Measurements from ENCODE around the gene EPB41L3. TPM values are rescaled to one million over a fixed set of nuclear protein-coding genes. Genes with fewer than 3 reads are reported as not detected.

EPB41L3 gene
- total RNA-seq, 1 experiment from 2014 or later = not detected

DNA sequence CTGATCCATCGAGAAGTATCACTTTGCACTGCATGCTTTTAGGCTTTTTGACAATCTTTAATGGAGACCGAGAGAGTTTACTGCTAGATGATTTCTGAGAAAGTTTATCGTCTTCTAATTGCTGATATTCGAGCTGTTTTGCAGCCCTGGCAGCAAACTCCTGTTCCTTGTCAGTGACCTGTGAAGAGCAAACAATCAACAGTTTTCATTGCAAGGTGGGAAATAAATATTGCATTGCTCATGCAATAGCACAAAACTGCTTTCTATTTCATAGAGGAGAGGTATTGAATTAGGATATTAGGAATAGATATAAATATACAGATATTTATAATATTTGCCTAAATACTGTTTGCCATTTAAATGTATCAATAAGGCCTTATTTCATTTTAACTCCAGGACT lies 65.5 kb downstream of the EPB41L3 start:
- no peaks in the 10 kb centered on the region for H3K9me2 ChIP-seq (replicated peaks; ENCODE audit: insufficient read depth, low read length)

DNA sequence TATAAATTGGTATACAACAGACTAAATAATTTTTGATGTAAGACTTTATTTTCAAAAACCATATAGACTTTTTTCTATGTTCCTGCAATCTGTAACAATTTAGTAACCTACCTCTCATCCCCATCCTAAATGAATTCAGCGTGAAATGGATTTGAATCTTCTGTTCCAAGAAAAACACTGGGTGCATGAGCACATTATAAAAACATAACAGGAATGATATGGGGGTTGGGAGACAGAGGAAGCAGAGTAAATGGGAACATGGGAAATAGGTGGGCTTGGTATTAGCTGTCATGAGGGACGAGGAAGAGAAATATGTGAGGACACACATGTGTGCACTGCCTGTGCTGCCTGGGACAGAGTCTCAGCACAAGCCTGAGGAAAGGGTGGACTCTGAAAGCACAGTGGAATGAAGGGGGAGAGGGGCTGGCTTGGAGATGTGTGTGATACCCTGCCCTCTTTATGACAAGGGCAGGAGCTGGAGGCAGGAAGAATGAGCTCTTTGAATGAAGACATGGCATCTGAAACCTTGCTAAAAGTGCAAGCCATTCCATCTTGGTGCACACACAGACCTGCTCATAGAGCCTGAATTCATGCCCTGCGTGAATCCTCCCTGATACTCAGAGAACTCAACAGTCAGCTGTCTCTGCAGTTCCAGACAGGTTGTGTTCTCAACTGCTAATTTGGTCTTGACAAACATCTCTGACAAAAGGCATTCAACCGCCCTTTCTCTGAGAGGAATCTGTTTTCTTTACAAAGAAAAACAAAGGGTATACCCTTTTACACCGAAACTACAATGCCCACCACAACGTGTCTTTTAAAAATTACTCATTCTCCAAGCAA lies 66.6 kb downstream of the EPB41L3 start:
- Histone ChIP-seq H2AFZ (ENCODE audit: low read length) (no peak overlapping the region), H3K79me2 (ENCODE audit: low read length) (no peaks in the 10 kb centered on the region), H3K27me3 (ENCODE audit: low read length) (no peaks in the 10 kb centered on the region), H3K9ac (ENCODE audit: low read length) (no peak overlapping the region), H3K4me3 (ENCODE audit: low read length) (no peak overlapping the region), H3K36me3 (ENCODE audit: insufficient read depth, low read length) (no peaks in the 10 kb centered on the region), H4K20me1 (ENCODE audit: insufficient read depth, low read depth, low read length) (no peaks in the 10 kb centered on the region), H3K9me3 (ENCODE audit: low read length) (no peaks in the 10 kb centered on the region), H3K4me1 (ENCODE audit: low read length) (no peaks in the 10 kb centered on the region), H3K9me2 (replicated peaks; ENCODE audit: insufficient read depth, low read length) (no peaks in the 10 kb centered on the region), H3K4me2 (ENCODE audit: low read depth, low read length, poor library complexity, severe bottlenecking) (no peak overlapping the region), H3K27ac (ENCODE audit: low read length) (no peak overlapping the region)
- DNase-seq = no peak

More for the DNA sequence above, 65.5 kb downstream of the EPB41L3 start:
- H3K36me3 ChIP-seq (ENCODE audit: insufficient read depth, low read length) = no peaks in the 10 kb centered on the region
- H3K9ac ChIP-seq (ENCODE audit: low read length) = no peak overlapping the region
- no peak overlapping the region for H3K4me3 ChIP-seq (ENCODE audit: low read length)
- no peaks in the 10 kb centered on the region for H3K9me3 ChIP-seq (ENCODE audit: low read length)
- H3K27me3 ChIP-seq (ENCODE audit: low read length) = no peaks in the 10 kb centered on the region
- no peaks in the 10 kb centered on the region for H3K4me1 ChIP-seq (ENCODE audit: low read length)
- H2AFZ ChIP-seq (ENCODE audit: low read length) = no peak overlapping the region
- no peak overlapping the region for H3K4me2 ChIP-seq (ENCODE audit: low read depth, low read length, poor library complexity, severe bottlenecking)
- DNase-seq = no peak
- no peaks in the 10 kb centered on the region for H4K20me1 ChIP-seq (ENCODE audit: insufficient read depth, low read depth, low read length)
- no peaks in the 10 kb centered on the region for H3K79me2 ChIP-seq (ENCODE audit: low read length)
- H3K27ac ChIP-seq (ENCODE audit: low read length) = no peak overlapping the region

GRCh38 chr18:5475267-5475666 lies 68.5 kb downstream of the EPB41L3 start:
- DNase-seq = no peak
- H2AFZ ChIP-seq (ENCODE audit: low read length) = no peak overlapping the region
- H3K36me3 ChIP-seq (ENCODE audit: insufficient read depth, low read length) = no peaks in the 10 kb centered on the region
- H3K4me1 ChIP-seq (ENCODE audit: low read length) = no peaks in the 10 kb centered on the region
- no peaks in the 10 kb centered on the region for H3K9me2 ChIP-seq (replicated peaks; ENCODE audit: insufficient read depth, low read length)
- H3K9me3 ChIP-seq (ENCODE audit: low read length) = no peaks in the 10 kb centered on the region
- H3K79me2 ChIP-seq (ENCODE audit: low read length) = no peaks in the 10 kb centered on the region
- no peaks in the 10 kb centered on the region for H4K20me1 ChIP-seq (ENCODE audit: insufficient read depth, low read depth, low read length)
- no peaks in the 10 kb centered on the region for H3K27me3 ChIP-seq (ENCODE audit: low read length)
- H3K4me2 ChIP-seq (ENCODE audit: low read depth, low read length, poor library complexity, severe bottlenecking) = no peak overlapping the region
- no peak overlapping the region for H3K27ac ChIP-seq (ENCODE audit: low read length)
- H3K9ac ChIP-seq (ENCODE audit: low read length) = no peak overlapping the region
- no peak overlapping the region for H3K4me3 ChIP-seq (ENCODE audit: low read length)

DNA sequence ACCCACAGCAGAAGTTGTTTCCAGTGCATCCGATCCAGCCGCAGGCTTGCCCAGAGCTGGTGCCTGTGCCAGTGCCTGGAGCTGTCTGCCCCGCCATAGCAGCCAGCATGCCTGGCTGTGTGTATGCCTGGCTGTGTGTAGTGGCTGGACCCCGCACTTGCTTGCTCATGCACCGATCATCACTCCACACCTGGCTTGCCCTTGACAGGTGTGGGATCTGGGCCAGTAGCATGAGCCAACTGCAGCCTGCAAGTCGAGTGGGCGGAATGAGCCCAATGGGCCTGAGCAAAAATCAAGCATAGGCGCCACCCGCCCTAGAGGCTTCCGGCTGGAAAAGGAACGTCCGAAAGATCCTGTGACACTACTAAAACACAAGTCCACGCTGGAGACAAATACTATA lies 74.5 kb downstream of the EPB41L3 start:
- H4K20me1 ChIP-seq (ENCODE audit: insufficient read depth, low read depth, low read length) = no peaks in the 10 kb centered on the region
- H3K4me3 ChIP-seq (ENCODE audit: low read length) = no peak overlapping the region
- H3K9ac ChIP-seq (ENCODE audit: low read length) = no peak overlapping the region
- H3K27ac ChIP-seq (ENCODE audit: low read length) = no peak overlapping the region
- H3K27me3 ChIP-seq (ENCODE audit: low read length) = no peaks in the 10 kb centered on the region
- H2AFZ ChIP-seq (ENCODE audit: low read length) = no peak overlapping the region
- no peaks in the 10 kb centered on the region for H3K9me3 ChIP-seq (ENCODE audit: low read length)
- H3K9me2 ChIP-seq (replicated peaks; ENCODE audit: insufficient read depth, low read length) = no peaks in the 10 kb centered on the region
- no peaks in the 10 kb centered on the region for H3K79me2 ChIP-seq (ENCODE audit: low read length)
- no peak for DNase-seq
- H3K4me1 ChIP-seq (ENCODE audit: low read length) = no peaks in the 10 kb centered on the region
- no peaks in the 10 kb centered on the region for H3K36me3 ChIP-seq (ENCODE audit: insufficient read depth, low read length)
- H3K4me2 ChIP-seq (ENCODE audit: low read depth, low read length, poor library complexity, severe bottlenecking) = no peak overlapping the region

DNA sequence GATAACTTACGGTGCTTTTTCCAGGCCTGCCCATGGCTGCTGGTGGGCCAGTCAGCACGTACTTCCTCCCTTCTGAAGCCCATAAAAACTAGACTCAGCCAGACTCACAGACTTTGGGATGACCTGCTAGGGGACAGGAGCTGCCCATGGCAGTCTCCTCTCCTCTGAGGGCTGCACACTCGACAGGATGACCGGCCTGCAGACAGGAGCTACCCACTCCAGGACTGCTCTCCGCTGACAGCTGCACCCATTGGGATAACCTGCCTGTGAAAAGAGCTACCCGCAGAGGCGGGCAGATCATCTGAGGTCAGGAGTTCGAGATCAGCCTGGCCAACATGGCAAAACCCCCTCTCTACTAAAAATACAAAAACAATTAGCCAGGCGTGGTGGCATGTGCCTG lies 75.4 kb downstream of the EPB41L3 start:
- Histone ChIP-seq H3K9me3 (ENCODE audit: low read length) (no peaks in the 10 kb centered on the region), H3K4me2 (ENCODE audit: low read depth, low read length, poor library complexity, severe bottlenecking) (no peak overlapping the region), H4K20me1 (ENCODE audit: insufficient read depth, low read depth, low read length) (no peaks in the 10 kb centered on the region), H3K79me2 (ENCODE audit: low read length) (no peaks in the 10 kb centered on the region), H3K27me3 (ENCODE audit: low read length) (no peaks in the 10 kb centered on the region), H3K36me3 (ENCODE audit: insufficient read depth, low read length) (no peaks in the 10 kb centered on the region), H3K9me2 (replicated peaks; ENCODE audit: insufficient read depth, low read length) (no peaks in the 10 kb centered on the region), H3K9ac (ENCODE audit: low read length) (no peak overlapping the region), H2AFZ (ENCODE audit: low read length) (no peak overlapping the region), H3K4me1 (ENCODE audit: low read length) (no peaks in the 10 kb centered on the region), H3K27ac (ENCODE audit: low read length) (no peak overlapping the region), H3K4me3 (ENCODE audit: low read length) (no peak overlapping the region)
- no peak for DNase-seq

- no peaks in the 10 kb centered on the region for H3K9me2 ChIP-seq (replicated peaks; ENCODE audit: insufficient read depth, low read length)
- H2AFZ ChIP-seq (ENCODE audit: low read length) = no peak overlapping the region
- no peaks in the 10 kb centered on the region for H3K9me3 ChIP-seq (ENCODE audit: low read length)
- H3K27me3 ChIP-seq (ENCODE audit: low read length) = no peaks in the 10 kb centered on the region
- H3K4me2 ChIP-seq (ENCODE audit: low read depth, low read length, poor library complexity, severe bottlenecking) = no peak overlapping the region
- no peak overlapping the region for H3K27ac ChIP-seq (ENCODE audit: low read length)
- no peaks in the 10 kb centered on the region for H3K79me2 ChIP-seq (ENCODE audit: low read length)
- no peak overlapping the region for H3K9ac ChIP-seq (ENCODE audit: low read length)
- no peaks in the 10 kb centered on the region for H4K20me1 ChIP-seq (ENCODE audit: insufficient read depth, low read depth, low read length)
- H3K4me3 ChIP-seq (ENCODE audit: low read length) = no peak overlapping the region
- no peaks in the 10 kb centered on the region for H3K36me3 ChIP-seq (ENCODE audit: insufficient read depth, low read length)
- H3K4me1 ChIP-seq (ENCODE audit: low read length) = no peaks in the 10 kb centered on the region
- no peak for DNase-seq
Observed at GRCh38 chr18:5467671-5468070, 76.1 kb downstream of the EPB41L3 start.

- Histone ChIP-seq H3K79me2 (ENCODE audit: low read length) (no peaks in the 10 kb centered on the region), H3K4me1 (ENCODE audit: low read length) (no peaks in the 10 kb centered on the region), H3K27me3 (ENCODE audit: low read length) (no peaks in the 10 kb centered on the region), H3K27ac (ENCODE audit: low read length) (no peak overlapping the region), H2AFZ (ENCODE audit: low read length) (no peak overlapping the region), H3K4me3 (ENCODE audit: low read length) (no peak overlapping the region), H4K20me1 (ENCODE audit: insufficient read depth, low read depth, low read length) (no peaks in the 10 kb centered on the region), H3K9ac (ENCODE audit: low read length) (no peak overlapping the region), H3K9me2 (replicated peaks; ENCODE audit: insufficient read depth, low read length) (no peaks in the 10 kb centered on the region), H3K4me2 (ENCODE audit: low read depth, low read length, poor library complexity, severe bottlenecking) (no peak overlapping the region), H3K9me3 (ENCODE audit: low read length) (no peaks in the 10 kb centered on the region), H3K36me3 (ENCODE audit: insufficient read depth, low read length) (no peaks in the 10 kb centered on the region)
- no peak for DNase-seq
Observed at GRCh38 chr18:5466256-5466655, 77.5 kb downstream of the EPB41L3 start.

GRCh38 chr18:5464251-5464650 lies 79.5 kb downstream of the EPB41L3 start:
- no peaks in the 10 kb centered on the region for H4K20me1 ChIP-seq (ENCODE audit: insufficient read depth, low read depth, low read length)
- DNase-seq = no peak
- no peaks in the 10 kb centered on the region for H3K36me3 ChIP-seq (ENCODE audit: insufficient read depth, low read length)
- H3K27ac ChIP-seq (ENCODE audit: low read length) = no peak overlapping the region
- no peak overlapping the region for H3K9ac ChIP-seq (ENCODE audit: low read length)
- H3K4me1 ChIP-seq (ENCODE audit: low read length) = no peaks in the 10 kb centered on the region
- H3K79me2 ChIP-seq (ENCODE audit: low read length) = no peaks in the 10 kb centered on the region
- H3K27me3 ChIP-seq (ENCODE audit: low read length) = no peaks in the 10 kb centered on the region
- H3K9me3 ChIP-seq (ENCODE audit: low read length) = no peaks in the 10 kb centered on the region
- H3K9me2 ChIP-seq (replicated peaks; ENCODE audit: insufficient read depth, low read length) = no peaks in the 10 kb centered on the region
- no peak overlapping the region for H3K4me3 ChIP-seq (ENCODE audit: low read length)
- H2AFZ ChIP-seq (ENCODE audit: low read length) = no peak overlapping the region
- H3K4me2 ChIP-seq (ENCODE audit: low read depth, low read length, poor library complexity, severe bottlenecking) = no peak overlapping the region
